Gastrocnemius medialis (tissue), 4 donors: ENCODE results near the gene JDP2. TPM values are rescaled to one million over a fixed set of nuclear protein-coding genes. Genes with fewer than 3 reads are reported as not detected.
A peak's percentile ranks its signal among the peaks of the same experiment; 100 is the strongest.

ENCODE experiments used
- ATAC-seq, 2 donors: fragments of 150-250 bp; one replicate each; pipeline ENCODE4 v1.9.1; 2016
- DNase-seq, 2 donors: peaks; one replicate each; pipeline ENCODE4 v3.0.0-alpha.2; 2019
- H3K27ac ChIP-seq, 4 donors: fragments of 200-600 bp; sonication (generic); 1 replicate in 1 of 4; 2 replicates in 3 of 4; pipeline ENCODE4 v1.5.1; 2016 to 2018; ENCODE audit warnings: mild to moderate bottlenecking in 2 of 4, moderate library complexity in 1 of 4
- H3K27me3 ChIP-seq, 3 donors: fragments of 200-600 bp; sonication (generic) in 2 of 3; 1 replicate in 1 of 3; 2 replicates in 2 of 3; pipeline versions ENCODE4 v1.5.1 to v1.6.0; 2016 to 2019; ENCODE audit warnings: mild to moderate bottlenecking in 1 of 3, moderate library complexity in 1 of 3
- H3K36me3 ChIP-seq, 2 donors: fragments of 200-600 bp; sonication (generic) in 1 of 2; one replicate each; pipeline ENCODE4 v1.5.1; 2017 to 2018
- H3K4me1 ChIP-seq, 2 donors: fragments of 200-600 bp; sonication (generic) in 1 of 2; one replicate each; pipeline ENCODE4 v1.5.1; 2016 to 2017; ENCODE audit warnings: mild to moderate bottlenecking in 2 of 2
- H3K4me3 ChIP-seq, 4 donors: fragments of 200-600 bp; sonication (generic) in 3 of 4; 1 replicate in 1 of 4; 2 replicates in 3 of 4; pipeline ENCODE4 v1.5.1; 2016 to 2019; ENCODE audit warnings: mild to moderate bottlenecking in 2 of 4
- H3K9me3 ChIP-seq, 3 donors: fragments of 200-600 bp; sonication (generic) in 2 of 3; 1 replicate in 1 of 3; 2 replicates in 2 of 3; pipeline ENCODE4 v1.5.1; 2016 to 2019
- CTCF ChIP-seq, 5 experiments: fragments of 450-650 bp in 3 of 5; fragments of 200-600 bp in 2 of 5; sonication (generic) in 2 of 5; IDR thresholded peaks in 4 of 5; conservative IDR thresholded peaks in 1 of 5; 1 replicate in 4 of 5; 2 replicates in 1 of 5; pipeline ENCODE4 v1.5.1; 2016 to 2019; ENCODE audit warnings: antibody characterized with exemption in 5 of 5, mild to moderate bottlenecking in 3 of 5, moderate library complexity in 3 of 5
- POLR2A ChIP-seq, 2 donors: fragments of 450-650 bp; IDR thresholded peaks; one replicate each; pipeline ENCODE4 v1.6.1; 2017; ENCODE audit warnings: antibody characterized with exemption in 2 of 2, mild to moderate bottlenecking in 2 of 2, moderate library complexity in 2 of 2
- in situ Hi-C, 4 donors: fragments of 200-750 bp; cut with MboI; loops; one replicate each; pipeline versions ENCODE4 v1.15.0 to v1.8.0; 2017; ENCODE audit warnings: low sequenced_read_pairs in 4 of 4
- intact Hi-C: fragments of 100-400 bp; cut with DNase I; formaldehyde crosslinking; loops from one replicate; pipeline ENCODE4 v1.15.1; 2023; ENCODE audit warnings: low total_unique reads
- total RNA-seq, 4 donors: library from RNA; depleted of rRNA; stranded (reverse); fragments of >200 nt; gene quantifications; one replicate each; pipeline versions ENCODE4 v1.1.0 to v1.2.3, GENCODE V29; 2016

Gene JDP2
- total RNA-seq, 4 donors from 2014 or later: 17.3 to 80.2 (median 31.7) TPM

- intact Hi-C loops (loop anchor here (2.0 to 10.0 kb wide), 4 partner anchors 26 to 218 kb away; no protein-coding TSS in a partner anchor), in situ Hi-C loops (no loop called here)
- no peak for DNase-seq
- peak overlapping the region; percentile 88 to 96 (median 96) for H3K27ac ChIP-seq
- peaks cover 54 to 60% of the 10 kb centered on the region in 2 donors for H3K4me1 ChIP-seq
- H3K36me3 ChIP-seq: peaks cover 0 to 6% of the 10 kb centered on the region in 2 donors
- no peak for TF ChIP-seq POLR2A (IDR thresholded peaks at IDR 0.05)
- no peak for TF ChIP-seq CTCF (IDR thresholded peaks at IDR 0.05 in 4 of 5, conservative IDR thresholded peaks at IDR 0.05 in 1 of 5)
- no peaks in the 10 kb centered on the region for H3K9me3 ChIP-seq
- no peaks in the 10 kb centered on the region for H3K27me3 ChIP-seq
- peak; percentile 12 to 15 for ATAC-seq
- peak overlapping the region; percentile 73 to 90 (median 84) for H3K4me3 ChIP-seq
These were observed 718 bp upstream of the JDP2 start for GRCh38 chr14:75427126-75427481.

GRCh38 chr14:75428230-75429104, 645 bp downstream of the JDP2 start:
- peak in 1 of 2 donors; percentile 52 for DNase-seq

GRCh38 chr14:75429562-75429961, 1.7 kb downstream of the JDP2 start:
- DNase-seq (no peak), ATAC-seq (no peak)
- Histone ChIP-seq H3K9me3 (no peaks in the 10 kb centered on the region), H3K27ac (peak overlapping the region; percentile 85 to 96 (median 94)), H3K27me3 (no peaks in the 10 kb centered on the region), H3K4me1 (peaks cover 56 to 78% of the 10 kb centered on the region in 2 donors), H3K4me3 (peak overlapping the region; percentile 66 to 92 (median 84)), H3K36me3 (peaks cover 0 to 25% of the 10 kb centered on the region in 2 donors)
- TF ChIP-seq POLR2A (IDR thresholded peaks at IDR 0.05): no peak
- no peak for TF ChIP-seq CTCF (IDR thresholded peaks at IDR 0.05 in 4 of 5, conservative IDR thresholded peaks at IDR 0.05 in 1 of 5)
- in situ Hi-C loops (no loop called here), intact Hi-C loops (loop anchor here (5.0 to 10.0 kb wide), 3 partner anchors 87 to 215 kb away; no protein-coding TSS in a partner anchor)

More at GRCh38 chr14:75428230-75429104, 645 bp downstream of the JDP2 start:
- Histone ChIP-seq H3K9me3 (no peaks in the 10 kb centered on the region), H3K4me3 (peak overlapping the region; percentile 66 to 92 (median 84)), H3K4me1 (peaks cover 56 to 67% of the 10 kb centered on the region in 2 donors), H3K27me3 (no peaks in the 10 kb centered on the region), H3K27ac (peak overlapping the region; percentile 85 to 96 (median 94)), H3K36me3 (peaks cover 0 to 15% of the 10 kb centered on the region in 2 donors)
- ATAC-seq: peak; percentile 9 to 19
- intact Hi-C loops (loop anchor here (5.0 to 10.0 kb wide), 3 partner anchors 86 to 216 kb away; no protein-coding TSS in a partner anchor), in situ Hi-C loops (no loop called here)
- TF ChIP-seq POLR2A (IDR thresholded peaks at IDR 0.05) (no peak), CTCF (IDR thresholded peaks at IDR 0.05 in 4 of 5, conservative IDR thresholded peaks at IDR 0.05 in 1 of 5) (no peak)

DNA sequence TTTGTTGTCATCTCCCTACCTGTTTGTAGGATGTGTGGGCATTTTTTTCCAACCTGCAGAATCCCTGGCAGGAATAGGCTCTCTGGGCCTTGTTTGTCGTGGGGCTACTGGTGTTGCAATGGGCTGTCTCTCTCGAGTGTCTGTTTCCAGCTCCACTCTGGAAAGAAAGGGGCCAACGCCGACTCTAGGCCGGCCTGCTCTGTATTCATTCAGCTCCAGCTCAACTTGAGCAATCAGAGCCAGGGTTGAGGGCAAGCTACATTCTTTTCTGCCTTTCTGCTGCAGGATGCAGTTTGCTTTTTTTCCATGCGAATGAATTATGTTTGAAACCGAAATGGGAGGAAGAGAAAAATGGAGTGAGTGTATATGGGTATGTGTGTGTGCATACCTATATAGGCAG, 2.3 kb downstream of the JDP2 start:
- ATAC-seq (peak in 1 of 2 donors; percentile 22), DNase-seq (peak; percentile 44 to 72)
- no peaks in the 10 kb centered on the region for H3K27me3 ChIP-seq
- peak overlapping the region; percentile 85 to 96 (median 94) for H3K27ac ChIP-seq
- intact Hi-C loops: loop anchor here (1.0 to 5.0 kb wide), 2 partner anchors 58 to 132 kb away; no protein-coding TSS in a partner anchor
- H3K4me1 ChIP-seq: peaks cover 55 to 83% of the 10 kb centered on the region in 2 donors
- peak overlapping the region; percentile 66 to 92 (median 84) for H3K4me3 ChIP-seq
- in situ Hi-C loops: no loop called here
- TF ChIP-seq POLR2A (IDR thresholded peaks at IDR 0.05): no peak
- no peak for TF ChIP-seq CTCF (IDR thresholded peaks at IDR 0.05 in 4 of 5, conservative IDR thresholded peaks at IDR 0.05 in 1 of 5)
- no peaks in the 10 kb centered on the region for H3K9me3 ChIP-seq
- peaks cover 0 to 31% of the 10 kb centered on the region in 2 donors for H3K36me3 ChIP-seq
